ENCODE data around the gene NDRG2.

Gene NDRG2

GRCh38 chr14:21057803-21058675, 33.2 kb upstream of the NDRG2 start, which contains the start of gene RNASE8:
TSS of gene RNASE8 (plus strand) at chr14:21057822. CDS start at chr14:21057893, 71 bp downstream.
- H3K4me3 ChIP-seq (ENCODE audit: insufficient read depth, low read length, poor library complexity, severe bottlenecking) = no peak within 1 kb of the TSS
- H4K20me1 ChIP-seq (ENCODE audit: low read depth, low read length) = no peaks in the 10 kb centered on the region
- no peaks in the 10 kb centered on the region for H3F3A ChIP-seq (ENCODE audit: insufficient read depth)

GRCh38 chr14:21056520-21057163, 31.8 kb upstream of the NDRG2 start:
- H3K27ac ChIP-seq (ENCODE audit: low read depth, low read length) = no peak overlapping the region
- H3K4me3 ChIP-seq (ENCODE audit: insufficient read depth, low read length, poor library complexity, severe bottlenecking) = no peak overlapping the region
- no peaks in the 10 kb centered on the region for H3K9me3 ChIP-seq (ENCODE audit: insufficient read depth, low read length)
- H3K36me3 ChIP-seq (ENCODE audit: low read length) = no peaks in the 10 kb centered on the region
- H3K9me2 ChIP-seq (replicated peaks; ENCODE audit: insufficient read depth, low read length) = no peaks in the 10 kb centered on the region
- no peaks in the 10 kb centered on the region for H3F3A ChIP-seq (ENCODE audit: insufficient read depth)
- no peaks in the 10 kb centered on the region for H3K79me2 ChIP-seq (ENCODE audit: insufficient read depth, low read length)
- no peak overlapping the region for H2AFZ ChIP-seq (ENCODE audit: low read depth, low read length, severe bottlenecking)
- H3K9ac ChIP-seq (ENCODE audit: low read length) = no peak overlapping the region
- no peak for TF ChIP-seq EZH2phosphoT487 (conservative IDR thresholded peaks at IDR 0.05; ENCODE audit: low read length)
- no peak for TF ChIP-seq CTCF (IDR thresholded peaks at IDR 0.05; ENCODE audit: insufficient read depth, low read length, poor library complexity, severe bottlenecking)
- H3K4me2 ChIP-seq (ENCODE audit: low read depth, low read length, poor library complexity, severe bottlenecking) = no peak overlapping the region
- no peaks in the 10 kb centered on the region for H4K20me1 ChIP-seq (ENCODE audit: low read depth, low read length)
- H3K27me3 ChIP-seq (ENCODE audit: low read length) = no peaks in the 10 kb centered on the region

More at GRCh38 chr14:21057803-21058675, 33.2 kb upstream of the NDRG2 start, which contains the start of gene RNASE8:
- Histone ChIP-seq H3K27me3 (ENCODE audit: low read length) (no peaks in the 10 kb centered on the region), H3K9ac (ENCODE audit: low read length) (no peak within 1 kb of the TSS), H3K4me2 (ENCODE audit: low read depth, low read length, poor library complexity, severe bottlenecking) (no peak within 1 kb of the TSS), H2AFZ (ENCODE audit: low read depth, low read length, severe bottlenecking) (no peak within 1 kb of the TSS), H3K27ac (ENCODE audit: low read depth, low read length) (no peak within 1 kb of the TSS), H3K79me2 (ENCODE audit: insufficient read depth, low read length) (no peaks in the 10 kb centered on the region), H3K36me3 (ENCODE audit: low read length) (no peaks in the 10 kb centered on the region), H3K9me2 (replicated peaks; ENCODE audit: insufficient read depth, low read length) (no peaks in the 10 kb centered on the region), H3K9me3 (ENCODE audit: insufficient read depth, low read length) (no peaks in the 10 kb centered on the region)
- no peak for TF ChIP-seq EZH2phosphoT487 (conservative IDR thresholded peaks at IDR 0.05; ENCODE audit: low read length)
- no peak for TF ChIP-seq CTCF (IDR thresholded peaks at IDR 0.05; ENCODE audit: insufficient read depth, low read length, poor library complexity, severe bottlenecking)

GRCh38 chr14:21055432-21056117, 30.7 kb upstream of the NDRG2 start:
- Histone ChIP-seq H3K4me2 (ENCODE audit: low read depth, low read length, poor library complexity, severe bottlenecking) (no peak overlapping the region), H3K9me2 (replicated peaks; ENCODE audit: insufficient read depth, low read length) (no peaks in the 10 kb centered on the region), H3K27me3 (ENCODE audit: low read length) (no peaks in the 10 kb centered on the region), H2AFZ (ENCODE audit: low read depth, low read length, severe bottlenecking) (no peak overlapping the region), H3K4me3 (ENCODE audit: insufficient read depth, low read length, poor library complexity, severe bottlenecking) (no peak overlapping the region), H3K9ac (ENCODE audit: low read length) (no peak overlapping the region), H3K9me3 (ENCODE audit: insufficient read depth, low read length) (no peaks in the 10 kb centered on the region), H3K79me2 (ENCODE audit: insufficient read depth, low read length) (no peaks in the 10 kb centered on the region), H3K36me3 (ENCODE audit: low read length) (no peaks in the 10 kb centered on the region), H3F3A (ENCODE audit: insufficient read depth) (no peaks in the 10 kb centered on the region), H4K20me1 (ENCODE audit: low read depth, low read length) (no peaks in the 10 kb centered on the region), H3K27ac (ENCODE audit: low read depth, low read length) (no peak overlapping the region)
- TF ChIP-seq CTCF (IDR thresholded peaks at IDR 0.05; ENCODE audit: insufficient read depth, low read length, poor library complexity, severe bottlenecking) (no peak), EZH2phosphoT487 (conservative IDR thresholded peaks at IDR 0.05; ENCODE audit: low read length) (no peak)
